ENCODE measurements around the gene FAM89A. TPM values are rescaled to one million over a fixed set of nuclear protein-coding genes. Genes with fewer than 3 reads are reported as not detected.

FAM89A gene
- total RNA-seq (2021; fragmentation: NEBNext Ultra II Directional; extraction: Animal tissue kit (Norgen Biotek cat#: 25700)): 2.2 and 2.4 TPM in 2 replicates
- polyA plus RNA-seq (2011; rRNA removed): 1.2 and 2.1 TPM in 2 replicates
- 1.8 TPM for polyA plus RNA-seq (2011; cell fraction: cytosol; rRNA removed)
- 0.80 TPM for polyA plus RNA-seq (2011; cell fraction: nucleus; rRNA removed)
- polyA plus RNA-seq (2012, experiment 1 of 2): 1.2 to 2.1 TPM (median 1.4 TPM) in 4 replicates
- 2.2 TPM for polyA plus RNA-seq (2012, experiment 2 of 2)
- polyA plus RNA-seq (2013, experiment 1 of 2): 2.8 TPM
- polyA plus RNA-seq (2013, experiment 2 of 2): 2.7 TPM
- polyA minus RNA-seq (2011; rRNA and poly(A)+ RNA removed): 1.4 and 1.6 TPM in 2 replicates
- 0.73 TPM for polyA minus RNA-seq (2011; cell fraction: cytosol; rRNA and poly(A)+ RNA removed)
- 0.80 TPM for polyA minus RNA-seq (2011; cell fraction: nucleus; rRNA and poly(A)+ RNA removed)
- long read RNA-seq, experiment 1: 0 reads
- long read RNA-seq, experiment 2: 0 reads

DNA sequence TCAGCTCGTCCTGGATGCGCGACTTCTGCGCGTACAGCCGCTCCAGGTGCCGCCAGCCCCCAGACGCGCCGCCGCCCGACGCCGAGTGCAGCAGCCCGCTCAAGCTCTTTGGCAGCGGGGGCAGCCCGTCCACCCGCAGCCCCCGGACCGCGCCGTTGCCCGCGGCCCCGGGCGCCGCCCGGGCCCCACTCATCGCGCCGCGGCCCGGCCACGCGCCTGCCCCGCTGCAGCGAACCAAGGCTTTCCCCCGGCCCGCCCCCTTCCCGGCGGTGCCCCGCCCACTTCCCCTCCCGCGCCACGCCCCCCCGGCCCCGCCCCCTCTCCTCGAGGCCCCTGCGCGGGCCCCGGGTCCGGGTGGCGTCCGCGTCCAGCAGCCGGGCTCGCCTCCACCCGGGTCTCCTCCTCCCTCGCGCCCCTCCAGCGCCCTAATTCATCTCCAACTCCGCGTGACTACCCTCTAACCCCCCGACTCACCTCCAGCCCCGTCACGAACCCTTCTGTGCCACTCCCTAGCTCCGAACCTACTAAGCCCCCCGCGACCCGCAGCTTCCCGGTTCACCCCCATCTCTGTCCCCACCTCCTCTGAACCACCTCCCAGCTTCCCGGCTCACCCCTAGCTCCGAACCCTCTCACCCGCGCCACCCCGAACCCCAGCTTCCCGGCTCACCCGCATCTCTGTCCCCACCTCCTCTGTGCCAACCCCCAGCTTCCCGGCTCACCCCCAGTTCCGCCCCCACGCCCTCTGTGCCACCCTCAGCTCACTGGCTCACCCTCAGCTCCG lies at the start of gene FAM89A:
Gene FAM89A, minus strand, starts transcription at position 236 of the 781 bp plus-strand sequence. Its CDS starts 43 bp downstream, at position 193.
- ChIA-PET POLR2A (ENCODE audit: partially characterized antibody) (interaction anchor here (0.6 kb wide), 1 partner anchor 359 kb away, joined by 3 read pairs; no protein-coding TSS in a partner anchor), CTCF (ENCODE audit: partially characterized antibody) (interaction anchor here (0.6 to 1.9 kb wide), 6 partner anchors 12 to 380 kb away, joined by 3 to 6 read pairs (median 4); partner anchors contain the start of genes ARV1 and TTC13)
- TF ChIP-seq JUND (IDR thresholded peaks at IDR 0.05; ENCODE audit: low read length): no peak
- TF ChIP-seq TEAD4 (IDR thresholded peaks at IDR 0.05; ENCODE audit: low read depth, low read length): no peak
- TF ChIP-seq JUN (IDR thresholded peaks at IDR 0.05; ENCODE audit: low read depth, low read length): no peak
- no peak for TF ChIP-seq SRF (IDR thresholded peaks at IDR 0.05; ENCODE audit: low read depth, low read length)
- 0 out of 2 replicates have a peak, but pooled peaks have one; percentile 28 for TF ChIP-seq PHF8 (conservative IDR thresholded peaks at IDR 0.05; ENCODE audit: low read depth, low read length)
- peak; percentile 81 for TF ChIP-seq KDM4A (IDR thresholded peaks at IDR 0.05; ENCODE audit: low read depth, low read length, severe bottlenecking)
- TF ChIP-seq CBX5 (IDR thresholded peaks at IDR 0.05; ENCODE audit: low read depth, low read length): no peak
- peak within 1 kb of the TSS; percentile 74 for H4K8ac ChIP-seq (ENCODE audit: extremely low read depth, insufficient read depth, low read length)
- H3K18ac ChIP-seq (ENCODE audit: extremely low read depth, low read length): no peak within 1 kb of the TSS; the same call in none of the 2 replicates
- peaks cover 0 to 5% (median 2%) of the 10 kb centered on the region in 4 experiments; a peak in 5 of 7 replicates for H3K4me1 ChIP-seq (replicated peaks in 1 of 4; ENCODE audit: control insufficient read depth in 3 of 4, insufficient read depth in 4 of 4, low read length in 3 of 4)
- no peak within 1 kb of the TSS for H2BK5ac ChIP-seq (ENCODE audit: low read depth, low read length)
- FAIRE-seq (no peak), DNase-seq (ENCODE audit: low read depth in 1 of 2, low spot score in 2 of 2) (peak in 1 of 2 experiments; percentile 76)
- no peaks in the 10 kb centered on the region for H3K79me2 ChIP-seq (ENCODE audit: control insufficient read depth in 1 of 2, insufficient read depth in 2 of 2, low read length in 2 of 2)
- no peaks in the 10 kb centered on the region for H3K79me1 ChIP-seq (ENCODE audit: low read depth, low read length)
- no peak within 1 kb of the TSS for H4K5ac ChIP-seq (ENCODE audit: insufficient read length, low read depth, low read length)
- H3K9me3 ChIP-seq (ENCODE audit: insufficient read depth in 2 of 2, low read depth in 1 of 2, low read length in 1 of 2): 0 out of 4 replicates have a peak, but pooled peaks cover 0 to 5% of the 10 kb centered on the region in 2 experiments
- no peak within 1 kb of the TSS for H3K4ac ChIP-seq (replicated peaks; ENCODE audit: insufficient read length, low read depth, low read length)
- WGBS, 2 experiments (ENCODE audit: extremely low coverage in 1 of 2, insufficient coverage in 1 of 2, insufficient read length in 1 of 2, insufficient replicate concordance in 2 of 2, low coverage in 1 of 2, low lambda C conversion rate in 2 of 2, missing lambda C conversion rate in 1 of 2): 2% methylated on average over 12 of the region's 82 CpGs; no CpG with 5 or more reads in 1 of the 2 experiments
- H3K4me2 ChIP-seq (ENCODE audit: insufficient read depth in 1 of 2, low read depth in 2 of 2, low read length in 2 of 2): peak within 1 kb of the TSS; percentile 69 to 91
- no peak within 1 kb of the TSS for H3K14ac ChIP-seq (ENCODE audit: insufficient read length)
- no peak within 1 kb of the TSS for H2BK12ac ChIP-seq (ENCODE audit: low read depth, low read length)
- H3K23ac ChIP-seq (ENCODE audit: insufficient read length): no peak within 1 kb of the TSS
- H3K36me3 ChIP-seq (ENCODE audit: control insufficient read depth in 2 of 4, insufficient read depth in 4 of 4, low read length in 3 of 4): no peaks in the 10 kb centered on the region; a peak in 1 of 8 replicates
- H2BK120ac ChIP-seq (replicated peaks; ENCODE audit: low read depth, low read length): no peak within 1 kb of the TSS
- H2AFZ ChIP-seq (ENCODE audit: low read length): peak within 1 kb of the TSS; percentile 57; the same call in 1 of the 2 replicates
- peak within 1 kb of the TSS in 1 of 4 experiments; percentile 8; a peak in 1 of 7 replicates for H3K9ac ChIP-seq (replicated peaks in 1 of 4; ENCODE audit: extremely low read depth in 1 of 4, low read depth in 3 of 4, low read length in 3 of 4)
- H4K20me1 ChIP-seq (replicated peaks in 1 of 2; ENCODE audit: control insufficient read depth in 1 of 2, insufficient read depth in 2 of 2, low read length in 2 of 2): peaks cover 2 to 9% of the 10 kb centered on the region in 2 experiments
- H2AK5ac ChIP-seq (ENCODE audit: low read depth, low read length): no peak within 1 kb of the TSS
- peaks cover 12% of the 10 kb centered on the region; the same call in 1 of the 2 replicates for H3K23me2 ChIP-seq (ENCODE audit: low read depth, low read length)
- H2BK20ac ChIP-seq (ENCODE audit: low read length): no peak within 1 kb of the TSS
- no peak within 1 kb of the TSS for H4K91ac ChIP-seq (replicated peaks; ENCODE audit: insufficient read length, low read length)
- no peak within 1 kb of the TSS for H2BK15ac ChIP-seq (ENCODE audit: low read length)
- no peak within 1 kb of the TSS for H3K56ac ChIP-seq (replicated peaks; ENCODE audit: insufficient read length, low read depth, low read length)
- H3K27ac ChIP-seq (ENCODE audit: low read depth, low read length): no peak within 1 kb of the TSS
- H3K27me3 ChIP-seq (replicated peaks in 1 of 4; ENCODE audit: control insufficient read depth in 3 of 4, extremely low read depth in 1 of 4, insufficient read depth in 3 of 4, low read length in 3 of 4): peaks cover 30 to 64% (median 58%) of the 10 kb centered on the region in 4 experiments
- H3K4me3 ChIP-seq (ENCODE audit: extremely low read depth in 1 of 4, insufficient read depth in 2 of 4, low read depth in 3 of 4, low read length in 4 of 4): peak within 1 kb of the TSS; percentile 50 to 84 (median 54)
